ENCODE results near the gene RBM26. TPM values are rescaled to one million over a fixed set of nuclear protein-coding genes. Genes with fewer than 3 reads are reported as not detected.

Gene RBM26
- total RNA-seq, 1 experiment from 2014 or later = 60.4 TPM

- H3K4me3 Mint-ChIP-seq (ENCODE audit: unreplicated experiment) = no peak overlapping the region
- H3K27ac Mint-ChIP-seq (ENCODE audit: unreplicated experiment) = no peak overlapping the region
- H3K36me3 Mint-ChIP-seq (ENCODE audit: insufficient read depth, unreplicated experiment) = peaks cover 52% of the 10 kb centered on the region
- no peak overlapping the region for H3K4me3 ChIP-seq (ENCODE audit: low read depth, low read length)
- H3K4me1 ChIP-seq = no peaks in the 10 kb centered on the region
- H3K36me3 ChIP-seq (ENCODE audit: control insufficient read depth, insufficient read depth, low read length) = no peaks in the 10 kb centered on the region
- no peaks in the 10 kb centered on the region for H3K9me3 ChIP-seq
- ChIA-PET CTCF (no interaction called here), POLR2A (interaction anchor here (0.6 kb wide), 1 partner anchor 453 kb away, joined by 4 read pairs; no protein-coding TSS in a partner anchor)
- no peaks in the 10 kb centered on the region for H3K9me3 Mint-ChIP-seq (ENCODE audit: unreplicated experiment)
- H3K4me1 Mint-ChIP-seq (ENCODE audit: low read depth, unreplicated experiment) = no peaks in the 10 kb centered on the region
- no peak for DNase-seq
- no peaks in the 10 kb centered on the region for H3K27me3 Mint-ChIP-seq (ENCODE audit: insufficient read depth, unreplicated experiment)
- no peak for TF ChIP-seq CTCF (IDR thresholded peaks at IDR 0.05; ENCODE audit: insufficient read depth in 1 of 2, low read depth in 1 of 2, low read length in 1 of 2, severe bottlenecking in 1 of 2, unreplicated experiment in 1 of 2)
- intact Hi-C loops (cut with micrococcal nuclease; ENCODE audit: unreplicated experiment) = no loop called here
- H3K27me3 ChIP-seq (replicated peaks; ENCODE audit: control insufficient read depth, insufficient read depth, low read length) = no peaks in the 10 kb centered on the region
- no TSS peak for BruUV-seq (replicated peaks)
These were observed 77.5 kb downstream of the RBM26 start for GRCh38 chr13:79328510-79328909.

- no peaks in the 10 kb centered on the region for H3K9me3 ChIP-seq
- H3K4me1 ChIP-seq = no peaks in the 10 kb centered on the region
- no peak for TF ChIP-seq CTCF (IDR thresholded peaks at IDR 0.05; ENCODE audit: insufficient read depth in 1 of 2, low read depth in 1 of 2, low read length in 1 of 2, severe bottlenecking in 1 of 2, unreplicated experiment in 1 of 2)
- no peaks in the 10 kb centered on the region for H3K36me3 ChIP-seq (ENCODE audit: control insufficient read depth, insufficient read depth, low read length)
- CTCF ChIA-PET = no interaction called here
- Mint-ChIP-seq H3K27me3 (ENCODE audit: insufficient read depth, unreplicated experiment) (no peaks in the 10 kb centered on the region), H3K36me3 (ENCODE audit: insufficient read depth, unreplicated experiment) (peaks cover 43% of the 10 kb centered on the region), H3K4me3 (ENCODE audit: unreplicated experiment) (no peak overlapping the region), H3K9me3 (ENCODE audit: unreplicated experiment) (no peaks in the 10 kb centered on the region), H3K27ac (ENCODE audit: unreplicated experiment) (no peak overlapping the region), H3K4me1 (ENCODE audit: low read depth, unreplicated experiment) (no peaks in the 10 kb centered on the region)
- no peak overlapping the region for H3K4me3 ChIP-seq (ENCODE audit: low read depth, low read length)
- intact Hi-C loops (cut with micrococcal nuclease; ENCODE audit: unreplicated experiment) = no loop called here
- no TSS peak for BruUV-seq (replicated peaks)
- POLR2A ChIA-PET = no interaction called here
- DNase-seq = no peak
- H3K27me3 ChIP-seq (replicated peaks; ENCODE audit: control insufficient read depth, insufficient read depth, low read length) = no peaks in the 10 kb centered on the region
These were observed 85.6 kb downstream of the RBM26 start for GRCh38 chr13:79320433-79320832.

GRCh38 chr13:79318664-79319063 lies 87.4 kb downstream of the RBM26 start:
- Histone ChIP-seq H3K27me3 (replicated peaks; ENCODE audit: control insufficient read depth, insufficient read depth, low read length) (no peaks in the 10 kb centered on the region), H3K9me3 (no peaks in the 10 kb centered on the region), H3K4me1 (no peaks in the 10 kb centered on the region), H3K36me3 (ENCODE audit: control insufficient read depth, insufficient read depth, low read length) (no peaks in the 10 kb centered on the region), H3K4me3 (ENCODE audit: low read depth, low read length) (no peak overlapping the region)
- Mint-ChIP-seq H3K36me3 (ENCODE audit: insufficient read depth, unreplicated experiment) (peaks cover 32% of the 10 kb centered on the region), H3K9me3 (ENCODE audit: unreplicated experiment) (no peaks in the 10 kb centered on the region), H3K27ac (ENCODE audit: unreplicated experiment) (no peak overlapping the region), H3K4me1 (ENCODE audit: low read depth, unreplicated experiment) (no peaks in the 10 kb centered on the region), H3K27me3 (ENCODE audit: insufficient read depth, unreplicated experiment) (no peaks in the 10 kb centered on the region), H3K4me3 (ENCODE audit: unreplicated experiment) (no peak overlapping the region)
- BruUV-seq (replicated peaks) = no TSS peak
- intact Hi-C loops (cut with micrococcal nuclease; ENCODE audit: unreplicated experiment) = no loop called here
- ChIA-PET CTCF (no interaction called here), POLR2A (no interaction called here)
- TF ChIP-seq CTCF (IDR thresholded peaks at IDR 0.05; ENCODE audit: insufficient read depth in 1 of 2, low read depth in 1 of 2, low read length in 1 of 2, severe bottlenecking in 1 of 2, unreplicated experiment in 1 of 2) = no peak
- no peak for DNase-seq

All from Caco-2 (cell line).